SK-N-SH (cell line): ENCODE results near the gene DKK1.

ENCODE experiments used
- JUND ChIP-seq: IDR thresholded peaks from 2 replicates; pipeline ENCODE4 v1.4.0; 2012
- TF ChIP-seq, protein P1 (sequence below): fragments of 200-600 bp; sonication (generic); IDR thresholded peaks from 2 replicates; pipeline ENCODE4 v1.6.1; 2017; ENCODE audit warnings: antibody characterized with exemption, mild to moderate bottlenecking, moderate library complexity

DNA sequence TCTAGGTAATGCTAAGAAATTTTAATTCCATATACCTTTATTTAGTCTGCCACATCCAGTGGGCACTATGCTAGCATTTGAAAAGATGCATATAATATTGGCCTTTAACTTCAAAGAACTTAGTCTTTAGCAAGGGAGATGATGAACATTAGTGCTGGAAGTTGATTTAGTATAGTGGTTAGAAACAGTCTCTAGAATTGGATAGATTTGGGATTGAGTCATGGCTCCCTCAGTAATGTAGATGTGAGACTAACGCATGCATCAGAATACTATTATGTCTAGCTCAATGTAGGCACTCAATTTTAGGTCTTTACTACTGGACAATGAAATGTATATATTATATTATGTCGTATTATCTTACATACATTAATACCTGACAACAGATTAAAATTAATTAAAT is 5.8 kb downstream of the DKK1 start:
- TF ChIP-seq, protein P1, sequence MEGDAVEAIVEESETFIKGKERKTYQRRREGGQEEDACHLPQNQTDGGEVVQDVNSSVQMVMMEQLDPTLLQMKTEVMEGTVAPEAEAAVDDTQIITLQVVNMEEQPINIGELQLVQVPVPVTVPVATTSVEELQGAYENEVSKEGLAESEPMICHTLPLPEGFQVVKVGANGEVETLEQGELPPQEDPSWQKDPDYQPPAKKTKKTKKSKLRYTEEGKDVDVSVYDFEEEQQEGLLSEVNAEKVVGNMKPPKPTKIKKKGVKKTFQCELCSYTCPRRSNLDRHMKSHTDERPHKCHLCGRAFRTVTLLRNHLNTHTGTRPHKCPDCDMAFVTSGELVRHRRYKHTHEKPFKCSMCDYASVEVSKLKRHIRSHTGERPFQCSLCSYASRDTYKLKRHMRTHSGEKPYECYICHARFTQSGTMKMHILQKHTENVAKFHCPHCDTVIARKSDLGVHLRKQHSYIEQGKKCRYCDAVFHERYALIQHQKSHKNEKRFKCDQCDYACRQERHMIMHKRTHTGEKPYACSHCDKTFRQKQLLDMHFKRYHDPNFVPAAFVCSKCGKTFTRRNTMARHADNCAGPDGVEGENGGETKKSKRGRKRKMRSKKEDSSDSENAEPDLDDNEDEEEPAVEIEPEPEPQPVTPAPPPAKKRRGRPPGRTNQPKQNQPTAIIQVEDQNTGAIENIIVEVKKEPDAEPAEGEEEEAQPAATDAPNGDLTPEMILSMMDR, result no peak
- peak; percentile 34; the same call in 1 of the 2 replicates for TF ChIP-seq JUND
